Left colon (tissue), 2 donors: Measurements from ENCODE around the gene DIAPH3. TPM values are rescaled to one million over a fixed set of nuclear protein-coding genes. Genes with fewer than 3 reads are reported as not detected.
"Not testable (repeated sequence)": the region's sequence is repeated elsewhere in the genome, so short reads cannot be mapped to it uniquely, and the experiment has no call there.

Source experiments
- ATAC-seq: fragments of 200-7000 bp; cut with Tn5 transposase; one replicate; pipeline ENCODE4 v1.9.1; 2020; ENCODE audit warnings: mild to moderate bottlenecking, moderate library complexity
- DNase-seq, 2 donors: peaks; one replicate each; pipeline ENCODE4 v3.0.0-alpha.2; 2020
- intact Hi-C, 2 donors: fragments of 100-400 bp; cut with DNase I in 1 of 2; cut with micrococcal nuclease in 1 of 2; formaldehyde crosslinking; loops; one replicate each; pipeline versions ENCODE4 v1.11.2 to v1.14.0; 2022; cut with DNase I, micrococcal nuclease
- long read RNA-seq: library from polyadenylated mRNA; unstranded; transcript quantifications from one replicate; pipeline ENCODE4 v2.0.0, GENCODE V29; 2021
- total RNA-seq, 2 donors: library from RNA; stranded (reverse); fragmentation: NEBNext Ultra II Directional; extraction: Animal tissue kit (Norgen Biotek cat#: 25700); gene quantifications; one replicate each; pipeline ENCODE4 v1.2.1, GENCODE V29; 2021
- donor health status: DM: no; HTN: no; CAD: no.
- donor health status: DM: yes; HTN: yes; CAD: no.

DIAPH3 gene, protein sequence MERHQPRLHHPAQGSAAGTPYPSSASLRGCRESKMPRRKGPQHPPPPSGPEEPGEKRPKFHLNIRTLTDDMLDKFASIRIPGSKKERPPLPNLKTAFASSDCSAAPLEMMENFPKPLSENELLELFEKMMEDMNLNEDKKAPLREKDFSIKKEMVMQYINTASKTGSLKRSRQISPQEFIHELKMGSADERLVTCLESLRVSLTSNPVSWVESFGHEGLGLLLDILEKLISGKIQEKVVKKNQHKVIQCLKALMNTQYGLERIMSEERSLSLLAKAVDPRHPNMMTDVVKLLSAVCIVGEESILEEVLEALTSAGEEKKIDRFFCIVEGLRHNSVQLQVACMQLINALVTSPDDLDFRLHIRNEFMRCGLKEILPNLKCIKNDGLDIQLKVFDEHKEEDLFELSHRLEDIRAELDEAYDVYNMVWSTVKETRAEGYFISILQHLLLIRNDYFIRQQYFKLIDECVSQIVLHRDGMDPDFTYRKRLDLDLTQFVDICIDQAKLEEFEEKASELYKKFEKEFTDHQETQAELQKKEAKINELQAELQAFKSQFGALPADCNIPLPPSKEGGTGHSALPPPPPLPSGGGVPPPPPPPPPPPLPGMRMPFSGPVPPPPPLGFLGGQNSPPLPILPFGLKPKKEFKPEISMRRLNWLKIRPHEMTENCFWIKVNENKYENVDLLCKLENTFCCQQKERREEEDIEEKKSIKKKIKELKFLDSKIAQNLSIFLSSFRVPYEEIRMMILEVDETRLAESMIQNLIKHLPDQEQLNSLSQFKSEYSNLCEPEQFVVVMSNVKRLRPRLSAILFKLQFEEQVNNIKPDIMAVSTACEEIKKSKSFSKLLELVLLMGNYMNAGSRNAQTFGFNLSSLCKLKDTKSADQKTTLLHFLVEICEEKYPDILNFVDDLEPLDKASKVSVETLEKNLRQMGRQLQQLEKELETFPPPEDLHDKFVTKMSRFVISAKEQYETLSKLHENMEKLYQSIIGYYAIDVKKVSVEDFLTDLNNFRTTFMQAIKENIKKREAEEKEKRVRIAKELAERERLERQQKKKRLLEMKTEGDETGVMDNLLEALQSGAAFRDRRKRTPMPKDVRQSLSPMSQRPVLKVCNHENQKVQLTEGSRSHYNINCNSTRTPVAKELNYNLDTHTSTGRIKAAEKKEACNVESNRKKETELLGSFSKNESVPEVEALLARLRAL
- total RNA-seq: 1 to 10 TPM; 1.9 to 5.0 TPM
- long read RNA-seq, partial matches to known transcripts: 2 of 2 reads
- long read RNA-seq, other reads (novel, unspliced or antisense): 0 of 2 reads

DNA sequence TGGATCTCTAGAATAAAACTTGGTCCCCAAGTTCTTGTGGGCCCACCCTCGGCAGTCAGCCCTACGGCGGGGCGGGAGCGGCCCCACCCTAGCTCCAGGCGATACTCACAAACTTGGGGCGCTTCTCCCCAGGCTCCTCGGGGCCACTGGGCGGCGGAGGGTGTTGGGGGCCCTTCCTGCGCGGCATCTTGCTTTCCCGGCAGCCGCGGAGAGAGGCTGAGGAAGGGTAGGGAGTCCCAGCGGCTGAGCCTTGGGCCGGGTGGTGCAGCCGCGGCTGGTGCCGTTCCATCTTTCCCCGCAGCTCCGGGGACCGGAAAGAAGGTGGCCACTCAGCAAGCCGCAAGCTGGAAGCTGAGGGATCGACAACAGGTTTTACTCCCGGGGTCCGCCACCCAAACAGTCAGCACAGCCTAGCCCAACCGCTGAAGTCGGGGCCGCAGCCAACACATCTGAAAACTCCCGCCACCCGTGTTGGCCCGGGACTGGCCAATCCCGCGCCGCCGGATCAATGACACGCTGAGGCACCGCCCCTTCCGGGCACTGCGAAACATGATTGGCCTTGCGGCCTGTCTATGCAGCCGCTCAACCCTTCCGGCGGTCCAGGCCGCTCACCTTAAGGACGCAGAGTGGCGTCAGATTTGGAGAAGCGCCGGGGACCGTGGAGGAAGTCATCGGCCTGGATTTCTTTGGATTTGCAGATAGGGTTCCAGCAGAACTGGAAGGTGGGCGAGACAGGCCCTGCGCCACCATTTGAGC is at the start of gene DIAPH3:
TSS of gene DIAPH3 (minus strand) at position 451 of the 756 bp plus-strand sequence. CDS start at position 289, 162 bp downstream.
- intact Hi-C loops: no loop called here
- DNase-seq: peak; percentile 94 to 97
- peak; percentile 100 for ATAC-seq

DNA sequence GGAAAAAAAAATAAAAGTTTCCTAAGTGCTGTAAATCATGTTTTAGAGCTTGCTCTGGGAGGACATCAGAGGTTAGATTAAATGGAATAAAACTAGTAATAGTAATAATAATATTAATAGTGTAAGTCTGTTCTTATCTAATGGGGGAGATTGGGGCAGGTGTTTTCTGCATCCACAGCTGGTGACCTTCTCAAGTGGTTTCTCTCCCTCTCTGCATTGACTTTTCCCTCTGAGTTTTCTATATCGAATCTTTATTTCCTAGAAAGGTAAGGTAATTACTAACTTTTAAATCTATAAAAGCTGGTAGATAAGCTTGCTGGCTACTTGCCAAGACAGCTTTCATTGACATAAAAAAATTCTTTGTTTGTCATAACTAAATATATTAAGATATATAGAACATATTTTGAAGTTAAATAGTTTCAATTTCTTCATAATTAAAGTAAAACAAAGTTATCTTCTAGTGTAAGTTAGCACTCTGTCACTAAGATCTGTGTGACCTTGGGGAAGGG is 49.6 kb upstream of the DIAPH3 start:
- no peak for DNase-seq
- intact Hi-C loops: no loop called here
- no peak for ATAC-seq

DNA sequence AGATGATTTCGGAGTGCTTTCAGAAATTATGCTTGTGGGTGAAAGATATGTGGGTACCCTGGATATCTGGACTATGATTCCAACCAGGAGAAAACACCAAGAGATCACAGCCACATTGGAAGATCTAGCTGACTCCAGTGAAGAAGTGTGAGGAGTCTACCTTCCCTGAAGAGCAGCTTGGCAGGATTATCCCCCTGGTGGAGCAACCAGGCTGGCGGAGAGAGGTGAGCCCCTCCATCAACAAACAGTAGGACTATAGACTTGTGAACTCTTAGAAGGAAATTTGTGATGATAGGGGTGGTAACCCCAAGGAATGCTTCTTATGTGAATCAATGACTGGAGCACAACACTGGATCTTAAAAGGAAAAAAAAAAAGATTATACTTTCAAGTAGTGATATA is 47.8 kb upstream of the DIAPH3 start:
- no peak for ATAC-seq

DNA sequence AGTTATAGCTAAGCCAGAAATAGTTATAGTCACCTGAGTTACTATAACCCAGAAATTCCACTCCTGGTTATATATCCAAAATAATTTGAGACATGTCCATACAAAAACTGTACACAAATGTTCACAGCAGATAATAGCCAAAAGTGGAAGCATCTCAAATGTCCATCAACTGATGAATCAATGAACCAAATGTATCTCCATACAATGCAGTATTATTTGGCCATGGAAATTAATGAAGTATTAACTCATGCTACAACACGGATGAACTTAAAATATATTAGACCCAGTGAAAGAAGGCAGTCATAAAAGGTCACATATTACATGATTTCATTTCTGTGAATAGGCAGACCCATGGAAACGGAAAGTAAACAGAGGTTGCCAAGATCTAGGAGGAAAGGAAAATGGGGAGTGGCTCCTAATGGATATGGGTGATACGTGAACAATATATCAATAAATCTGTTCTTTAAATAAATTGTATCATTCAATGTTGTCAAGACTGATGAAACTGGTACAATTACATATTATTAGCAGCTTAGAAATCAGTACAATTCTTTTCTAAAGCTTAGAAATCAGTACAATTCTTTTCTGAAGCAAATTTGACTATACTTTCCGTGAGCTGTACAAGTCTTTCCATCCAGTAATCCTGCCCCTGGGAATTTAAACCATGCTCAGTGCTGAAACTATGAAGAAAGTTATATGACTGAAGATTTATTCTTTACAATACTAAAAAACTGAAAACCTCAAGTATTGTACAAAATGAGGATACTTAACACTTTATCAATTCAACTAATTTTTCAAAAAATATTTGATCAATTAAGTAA is 47.0 kb upstream of the DIAPH3 start:
- DNase-seq: no peak
- intact Hi-C loops: no loop called here
- ATAC-seq: no peak

More for the DNA sequence above, 47.8 kb upstream of the DIAPH3 start:
- intact Hi-C loops: no loop called here
- DNase-seq: no peak

DNA sequence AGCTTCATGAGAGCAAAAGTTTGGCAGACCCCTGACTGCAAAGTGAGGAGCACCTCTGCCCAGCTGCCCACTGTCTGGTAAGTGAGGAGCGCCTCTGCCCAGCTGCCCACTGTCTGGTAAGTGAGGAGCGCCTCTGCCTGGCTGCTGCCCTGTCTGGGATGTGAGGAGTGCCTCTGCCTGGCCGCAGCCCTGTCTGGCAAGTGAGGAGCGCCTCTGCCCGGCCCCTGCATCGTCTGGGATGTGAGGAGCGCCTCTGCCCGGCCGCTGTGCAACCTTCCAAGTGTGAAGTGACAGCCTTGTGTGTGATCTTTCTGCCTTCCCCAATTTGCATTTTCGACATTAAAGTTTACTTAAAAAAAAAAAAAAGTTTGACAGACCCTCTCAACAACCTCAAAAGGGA is 41.8 kb upstream of the DIAPH3 start:
- ATAC-seq, intact Hi-C loops, DNase-seq: not testable (repeated sequence)

DNA sequence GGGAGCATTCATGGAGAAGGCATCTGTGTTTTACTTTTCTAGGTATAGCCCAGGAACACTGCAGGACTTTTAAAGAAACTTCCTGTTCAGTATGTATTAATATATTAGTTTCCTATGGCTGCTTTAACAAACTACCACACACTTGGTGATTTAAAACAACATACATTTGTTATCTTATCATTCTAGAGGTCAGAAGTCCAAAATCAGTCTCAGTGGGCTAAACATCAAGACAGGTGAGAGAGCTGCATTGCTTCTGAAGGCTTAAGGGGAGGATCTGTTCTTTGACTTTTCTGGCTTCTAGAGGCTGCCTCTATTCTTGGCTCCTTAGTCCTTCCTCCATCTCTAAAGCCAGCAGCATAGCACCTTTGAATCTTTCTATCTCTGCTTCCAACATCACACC is 37.6 kb upstream of the DIAPH3 start:
- DNase-seq (no peak), ATAC-seq (no peak)
- intact Hi-C loops: no loop called here

DNA sequence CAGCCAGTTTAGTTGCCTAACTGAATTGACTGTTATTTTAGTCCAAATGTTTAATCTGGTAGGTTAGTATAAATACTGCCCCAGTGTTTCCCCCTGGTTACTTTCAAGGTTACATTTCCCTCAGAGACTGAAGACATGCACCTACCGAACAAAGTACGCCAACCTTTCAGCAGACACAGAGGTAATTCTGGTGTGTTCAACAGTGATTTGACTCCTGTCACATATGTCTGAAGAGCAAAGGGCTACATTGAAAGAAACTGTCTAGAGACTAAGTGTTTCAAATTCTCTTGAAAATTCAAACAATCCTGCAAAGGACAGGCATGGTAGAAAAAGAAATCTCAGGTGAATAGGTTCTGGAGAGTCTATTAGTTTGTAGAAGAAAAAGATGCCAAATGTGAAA is 32.2 kb upstream of the DIAPH3 start:
- ATAC-seq, intact Hi-C loops, DNase-seq: not testable (repeated sequence)

DNA sequence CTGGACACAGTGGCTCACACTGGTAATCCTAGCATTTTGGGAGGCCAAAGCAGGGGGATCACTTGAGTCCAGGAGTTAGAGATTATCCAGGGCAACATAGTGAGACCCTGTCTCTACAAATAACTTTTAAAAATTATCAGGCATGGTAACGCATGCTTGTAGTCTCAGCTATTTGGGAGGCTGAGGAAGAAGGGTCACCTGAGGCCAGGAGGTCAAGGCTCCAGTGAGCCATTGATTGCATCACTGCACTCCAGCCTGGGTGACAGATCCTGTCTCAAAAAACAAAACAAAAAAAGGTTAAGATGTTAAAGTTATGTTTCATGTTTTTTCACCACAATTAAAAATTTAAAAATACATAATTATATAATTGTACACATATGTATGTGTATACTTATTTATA is 19.2 kb upstream of the DIAPH3 start:
- DNase-seq (no peak), ATAC-seq (no peak)
- intact Hi-C loops: no loop called here

DNA sequence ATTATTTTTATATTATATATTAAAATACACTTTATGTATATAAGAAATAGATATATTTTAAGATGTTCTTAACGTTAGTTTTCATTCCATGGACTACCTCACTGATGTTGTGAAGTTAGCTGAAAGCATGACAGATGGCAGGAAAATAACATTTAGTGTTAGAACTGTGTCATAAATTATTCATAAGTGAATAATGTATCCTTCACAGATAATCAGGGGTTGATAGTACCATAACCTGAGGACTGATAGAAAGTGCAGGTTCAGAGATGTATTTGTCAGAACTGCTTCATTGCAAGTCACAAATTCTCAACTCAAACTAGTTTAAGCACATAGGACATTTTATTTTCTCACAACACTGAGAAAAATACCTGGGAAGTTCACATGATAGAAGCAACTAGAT is 14.6 kb upstream of the DIAPH3 start:
- ATAC-seq (no peak), DNase-seq (no peak)
- intact Hi-C loops: no loop called here

DNA sequence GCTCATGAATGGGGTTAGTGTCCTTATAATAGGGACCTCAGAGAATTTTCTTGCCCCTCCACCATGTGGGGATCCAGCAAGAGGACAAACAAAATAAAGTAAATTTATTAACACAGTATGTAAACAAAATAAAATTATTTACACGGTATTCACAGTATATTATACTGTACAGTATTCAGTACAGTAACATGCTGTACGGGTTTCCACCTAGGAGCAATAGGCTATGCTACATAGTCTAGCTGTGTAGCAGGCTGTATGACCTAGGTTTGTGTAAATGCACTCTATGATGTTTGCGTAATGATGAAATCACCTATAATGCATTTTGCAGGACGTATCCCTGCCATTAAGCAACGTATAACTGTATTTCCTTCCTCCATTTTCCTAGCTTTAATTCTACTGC is 11.8 kb upstream of the DIAPH3 start:
- no peak for DNase-seq
- intact Hi-C loops: no loop called here
- no peak for ATAC-seq

DNA sequence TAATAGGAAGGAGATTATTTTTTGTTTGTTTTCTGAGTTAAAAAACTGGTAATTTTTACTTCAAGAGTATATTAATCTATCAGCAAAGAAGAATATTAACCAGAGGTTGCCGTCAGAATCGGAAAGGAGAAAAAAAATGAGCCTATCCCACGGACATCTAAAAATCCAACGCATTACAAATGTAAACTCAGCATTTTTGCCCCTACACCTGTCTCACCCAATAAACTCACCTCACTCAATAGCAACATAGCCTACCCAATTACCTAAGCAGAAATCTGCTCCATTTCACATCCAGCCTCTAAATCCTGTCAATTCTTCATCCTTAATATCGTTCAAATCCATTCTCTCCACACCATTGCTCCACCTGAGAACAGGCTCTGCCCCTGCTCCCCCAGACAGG is 10.4 kb upstream of the DIAPH3 start:
- intact Hi-C loops: no loop called here
- ATAC-seq: no peak
- no peak for DNase-seq

DNA sequence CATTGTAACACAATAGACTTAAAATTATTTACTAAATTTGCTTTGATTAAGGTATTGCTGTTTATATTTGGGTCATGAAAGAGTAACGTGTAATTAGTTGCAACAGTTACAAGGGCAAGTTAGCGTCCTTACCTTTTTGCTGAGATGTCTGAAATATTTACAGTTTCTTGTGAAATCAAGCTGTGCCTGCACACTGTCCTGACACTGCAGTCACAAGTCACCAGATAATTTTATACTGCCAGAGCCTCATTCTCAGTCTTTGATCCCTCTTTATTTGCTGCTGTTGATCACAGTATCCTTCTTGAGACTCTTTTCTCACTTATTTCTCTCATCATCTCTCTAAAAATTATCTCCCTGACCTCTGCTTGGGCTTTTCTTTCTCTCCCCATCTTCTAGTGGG is 8.4 kb upstream of the DIAPH3 start:
- DNase-seq (no peak), ATAC-seq (no peak)
- intact Hi-C loops: no loop called here

DNA sequence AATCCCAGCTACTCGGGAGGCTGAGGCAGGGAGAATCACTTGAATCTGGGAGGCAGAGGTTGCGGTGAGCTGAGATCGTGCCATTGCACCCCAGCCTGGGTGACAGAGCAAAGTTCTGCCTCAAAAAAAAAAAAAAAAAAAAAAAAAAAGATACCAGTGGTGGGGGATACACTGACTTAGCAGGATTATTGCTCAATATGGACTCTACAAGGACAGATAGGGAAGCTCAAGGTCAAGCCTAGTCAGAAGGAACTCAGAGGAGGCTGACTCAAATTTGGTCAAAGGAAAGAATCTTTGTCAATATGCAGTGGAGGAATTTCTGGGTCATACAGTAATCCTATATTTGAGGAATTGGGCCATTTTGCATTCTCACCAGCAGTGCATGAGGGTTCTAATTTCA is 6.7 kb upstream of the DIAPH3 start:
- no peak for ATAC-seq
- intact Hi-C loops: no loop called here

DNA sequence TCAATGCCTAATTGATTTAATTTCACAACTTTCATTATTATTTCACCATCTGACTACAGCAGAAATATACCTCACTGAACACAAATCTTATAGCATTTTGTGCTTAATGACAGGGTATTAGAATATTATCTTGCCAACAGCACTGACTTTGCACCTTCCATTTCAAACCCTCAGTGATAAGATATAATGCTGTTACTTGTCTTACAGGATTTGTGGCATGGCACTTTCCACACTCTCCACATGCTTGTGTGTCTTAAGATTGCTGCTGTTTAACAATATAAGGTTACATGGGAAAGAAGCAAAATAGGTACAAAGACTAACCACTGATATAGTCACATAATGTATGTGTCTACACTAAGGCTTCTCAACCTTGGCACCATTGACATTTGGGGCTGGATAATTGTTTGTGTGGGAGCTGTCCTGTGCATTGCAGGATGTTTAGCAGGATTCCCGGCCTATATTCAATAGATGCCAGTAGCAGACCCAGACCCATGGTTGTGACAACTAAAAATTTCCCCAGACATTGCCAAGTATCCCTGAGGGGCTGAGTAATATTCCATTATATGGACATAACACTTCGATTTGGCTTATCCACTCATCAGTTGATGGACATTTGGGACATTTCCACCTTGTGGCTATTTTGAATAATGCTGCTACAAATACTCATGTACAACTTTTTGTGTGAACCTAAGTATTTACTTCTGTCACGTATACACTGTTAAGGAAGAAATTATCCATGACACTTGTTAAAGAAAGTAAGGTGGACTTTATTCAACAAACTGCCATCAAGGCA is 5.7 kb upstream of the DIAPH3 start:
- intact Hi-C loops: no loop called here
- DNase-seq (no peak), ATAC-seq (no peak)

More for the DNA sequence above, 6.7 kb upstream of the DIAPH3 start:
- DNase-seq: no peak

DNA sequence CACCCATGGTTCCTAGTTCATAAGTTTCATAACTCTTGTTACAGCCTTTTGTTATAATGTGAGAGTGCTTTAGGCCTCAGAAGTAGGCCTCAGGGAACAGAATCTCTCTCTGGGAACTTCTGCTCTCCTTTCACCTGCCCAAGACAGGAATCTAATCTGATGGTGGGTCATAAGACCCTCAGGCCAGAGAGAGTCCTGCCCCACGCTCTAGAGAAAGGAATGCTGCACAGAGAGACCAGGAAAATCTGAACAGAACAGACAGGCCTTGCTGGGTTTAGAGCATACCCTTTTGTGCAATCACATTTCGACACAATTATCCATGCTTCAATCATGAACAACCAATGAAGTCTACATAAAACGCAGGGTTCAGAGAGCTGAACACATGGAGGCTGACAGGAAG is 3.4 kb upstream of the DIAPH3 start:
- ATAC-seq: no peak
- intact Hi-C loops: no loop called here
- DNase-seq: no peak

DNA sequence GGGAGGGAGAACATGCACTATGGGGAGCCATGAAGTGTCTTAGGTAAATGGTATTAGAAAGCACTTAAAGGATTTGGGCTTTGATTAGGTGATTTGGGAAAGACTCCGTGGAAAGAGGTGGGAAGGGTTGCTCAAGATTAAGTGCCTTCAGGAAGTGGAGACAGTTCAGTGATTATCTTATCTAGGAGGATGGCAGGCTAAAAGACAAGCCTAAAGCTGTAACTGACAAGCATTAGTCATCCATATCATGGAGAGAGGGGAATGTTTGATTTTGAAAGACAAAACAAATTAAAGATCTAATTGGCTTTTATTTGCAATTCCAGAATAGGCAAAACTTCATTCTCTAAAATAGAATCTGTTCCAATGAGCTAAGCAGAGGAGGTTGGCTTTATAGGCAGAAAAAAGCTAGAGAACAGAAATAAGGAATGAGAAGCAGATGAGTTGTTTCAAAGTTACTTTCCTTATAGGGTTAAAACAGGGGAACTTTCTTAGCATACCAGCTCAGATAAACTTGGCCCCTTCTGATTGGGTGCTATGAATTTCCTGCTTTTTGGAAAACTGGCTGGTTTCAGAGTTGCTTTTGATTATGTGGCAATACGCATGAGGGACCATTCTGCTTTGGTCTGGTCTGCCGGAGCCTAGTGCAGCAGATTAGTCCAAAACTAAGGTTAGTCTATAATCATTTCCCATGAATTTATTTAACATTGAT is 1.8 kb upstream of the DIAPH3 start:
- ATAC-seq (no peak), DNase-seq (no peak)
- intact Hi-C loops: no loop called here
